ENCODE results near the gene LAMA1. TPM values are rescaled to one million over a fixed set of nuclear protein-coding genes. Genes with fewer than 3 reads are reported as not detected.
"Not testable (repeated sequence)": the region's sequence is repeated elsewhere in the genome, so short reads cannot be mapped to it uniquely, and the experiment has no call there.

The LAMA1 gene
- total RNA-seq, result 0.33 TPM

DNA sequence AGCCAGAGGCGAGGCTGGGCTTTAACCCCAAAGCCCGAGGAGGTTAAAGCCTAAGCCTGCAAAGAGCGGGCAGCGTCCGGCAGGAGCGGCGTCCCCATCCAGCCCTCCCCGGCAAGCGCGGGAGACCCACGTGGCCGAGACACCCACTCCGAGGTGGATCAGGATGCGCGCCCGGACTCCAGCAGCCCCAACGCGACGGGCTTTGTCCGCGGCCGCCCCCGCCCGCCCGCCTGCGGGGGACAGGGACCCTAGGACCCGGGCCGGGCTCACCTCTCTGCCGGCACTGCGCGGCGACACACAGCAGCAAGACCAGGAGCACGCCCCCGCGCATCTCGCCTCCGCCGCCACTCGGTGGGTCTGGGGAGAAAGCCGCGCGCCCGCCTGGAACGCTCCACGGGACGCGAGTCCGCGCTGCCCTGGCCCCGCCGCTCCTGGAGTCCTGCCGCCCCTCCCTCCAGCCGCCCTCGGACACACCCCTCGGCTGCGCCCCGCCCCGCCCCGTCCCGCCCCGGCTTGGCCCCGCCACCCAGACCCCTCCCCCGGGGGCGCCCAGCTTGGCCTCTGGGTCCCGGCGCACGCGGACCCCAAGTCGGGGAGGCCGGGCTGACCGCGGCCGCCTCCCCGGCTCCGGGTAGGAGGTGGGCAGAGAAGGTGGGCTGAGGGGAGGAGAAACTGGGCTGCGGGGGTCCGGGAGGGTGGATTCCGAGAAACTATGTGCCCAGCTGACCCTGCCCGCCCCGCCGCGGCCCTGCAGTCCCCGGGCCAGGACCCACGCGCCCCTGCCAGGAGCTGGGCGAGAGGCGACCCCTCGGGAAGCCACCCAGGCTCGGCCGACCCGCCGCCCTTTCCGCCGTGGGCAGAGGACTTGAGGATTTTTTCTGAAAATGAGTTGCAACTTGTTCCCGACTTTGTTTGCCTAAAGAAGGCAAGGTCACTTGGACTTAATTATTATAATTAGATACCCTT lies at the start of gene LAMA1:
Gene LAMA1, minus strand, starts transcription at position 408 of the 966 bp plus-strand sequence. Its CDS starts 77 bp downstream, at position 331.
- peak; percentile 47 for ATAC-seq
- no peak for DNase-seq (ENCODE audit: low spot score)

DNA sequence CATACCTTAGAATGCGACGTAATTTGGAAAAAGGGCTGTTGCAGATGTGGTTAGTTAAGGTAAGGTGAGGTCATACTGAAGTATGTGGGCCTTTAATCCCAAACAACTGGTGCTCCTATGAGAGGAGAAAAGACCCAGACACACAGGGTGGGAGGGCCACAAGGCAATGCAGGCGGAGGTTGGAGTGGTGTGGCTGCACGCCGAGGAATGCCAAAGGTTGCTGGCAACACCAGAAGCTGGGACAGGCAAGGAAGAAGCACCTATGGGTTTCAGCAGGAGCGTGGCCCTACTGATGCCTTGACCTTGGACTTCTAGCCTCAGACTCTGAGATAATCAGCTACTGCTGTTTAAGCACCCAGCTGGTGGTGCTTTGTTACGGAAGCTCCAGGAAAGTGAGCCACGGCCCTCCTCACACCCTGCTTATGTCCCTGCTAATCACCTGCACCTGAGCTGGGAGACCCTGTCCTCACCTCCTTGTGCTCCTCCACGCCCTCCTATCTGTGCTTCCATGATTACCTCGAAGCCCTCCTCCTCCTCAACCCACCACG lies 48.3 kb upstream of the LAMA1 start:
- DNase-seq (ENCODE audit: low spot score) (no peak), ATAC-seq (no peak)

GRCh38 chr18:7164323-7165004 lies 46.9 kb upstream of the LAMA1 start:
- peak; percentile 59 for ATAC-seq
- DNase-seq (ENCODE audit: low spot score), result no peak

DNA sequence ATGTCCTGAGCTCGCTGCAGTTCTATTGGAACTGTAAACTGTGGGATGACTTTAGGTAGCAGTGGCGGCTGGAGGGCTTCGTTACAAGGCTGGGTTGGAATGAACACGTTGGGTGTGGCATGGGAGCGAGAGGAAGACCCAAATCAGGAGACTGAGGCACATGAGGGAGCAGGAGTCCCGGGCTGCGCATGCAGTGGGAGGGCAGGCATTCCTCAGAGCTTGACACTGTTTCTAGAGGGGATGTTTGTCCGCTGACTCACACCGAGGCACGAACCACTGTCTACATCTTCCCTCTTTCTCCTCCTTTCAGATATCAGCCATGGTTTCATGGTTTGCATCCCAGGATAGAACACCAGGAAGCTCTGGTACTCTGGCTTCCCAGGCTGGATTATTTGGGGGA lies 40.6 kb upstream of the LAMA1 start:
- no peak for ATAC-seq
- no peak for DNase-seq (ENCODE audit: low spot score)

GRCh38 chr18:7157760-7158159 lies 40.2 kb upstream of the LAMA1 start:
- no peak for DNase-seq (ENCODE audit: low spot score)
- no peak for ATAC-seq

DNA sequence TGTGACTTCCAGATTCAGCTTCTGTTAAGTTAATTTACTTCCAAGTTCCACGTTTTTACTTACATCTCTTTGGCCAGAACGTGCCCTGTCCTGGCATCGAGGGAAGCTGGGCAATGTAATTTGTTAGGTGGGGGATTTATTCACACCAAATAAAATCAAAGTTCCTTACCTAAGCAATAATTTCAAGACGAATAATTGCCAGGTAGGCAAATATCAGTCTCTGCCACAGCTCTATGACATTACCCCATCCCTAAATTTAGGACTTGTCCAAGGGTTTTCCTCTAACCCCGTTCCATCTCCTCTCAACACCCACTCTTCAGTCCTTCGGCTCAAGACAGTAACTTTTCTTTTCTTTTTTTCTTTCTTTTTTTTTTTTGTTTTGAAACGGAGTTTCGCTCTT lies 38.3 kb upstream of the LAMA1 start:
- DNase-seq (ENCODE audit: low spot score), result no peak

DNA sequence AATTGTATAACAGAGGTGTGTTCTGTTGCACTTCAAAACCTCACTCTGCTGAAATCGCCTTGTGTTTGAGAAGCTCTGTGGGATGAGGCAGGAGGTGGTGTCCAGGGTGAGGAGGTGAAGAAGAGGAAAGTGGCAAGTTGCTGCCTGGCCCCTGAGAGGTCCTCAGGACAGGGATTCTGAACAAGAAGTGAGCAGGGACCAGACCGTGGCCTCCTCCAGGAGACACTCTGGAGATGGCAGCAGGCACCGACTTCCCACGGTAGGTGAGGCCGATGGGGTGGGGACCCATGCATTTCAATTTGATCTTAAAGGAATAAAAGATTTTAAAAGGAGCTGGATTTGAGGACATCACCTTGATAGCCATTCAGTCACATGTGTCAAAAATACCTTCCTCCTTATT lies 37.5 kb upstream of the LAMA1 start:
- ATAC-seq (no peak), DNase-seq (ENCODE audit: low spot score) (no peak)

More for the DNA sequence above, 38.3 kb upstream of the LAMA1 start:
- ATAC-seq, result no peak

- ATAC-seq, result no peak
- DNase-seq (ENCODE audit: low spot score), result no peak
Measured at GRCh38 chr18:7152440-7152839, 34.8 kb upstream of the LAMA1 start.

- DNase-seq (ENCODE audit: low spot score) (no peak), ATAC-seq (no peak)
Measured at GRCh38 chr18:7147399-7147798, 29.8 kb upstream of the LAMA1 start.

- no peak for DNase-seq (ENCODE audit: low spot score)
- ATAC-seq, result no peak
Measured at GRCh38 chr18:7146067-7146466, 28.5 kb upstream of the LAMA1 start.

DNA sequence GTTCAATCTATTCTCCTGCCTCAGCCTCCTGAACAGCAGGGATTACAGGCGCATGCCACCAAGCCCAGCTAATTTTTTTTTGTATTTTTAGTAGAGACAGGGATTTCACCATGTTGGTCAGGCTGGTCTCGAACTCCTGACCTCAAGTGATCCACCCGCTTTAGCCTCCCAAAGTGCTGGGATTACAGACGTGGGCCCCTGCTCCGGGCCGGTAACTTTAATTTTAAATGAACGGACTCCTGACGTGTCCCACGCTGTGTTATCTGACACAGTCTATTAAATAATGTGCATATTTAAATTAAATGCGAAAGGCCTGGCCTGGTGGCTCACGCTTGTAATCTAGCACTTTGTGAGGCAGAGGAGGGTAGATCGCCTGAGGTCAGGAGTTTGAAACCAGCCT lies 27.3 kb upstream of the LAMA1 start:
- not testable (repeated sequence) for ATAC-seq

DNA sequence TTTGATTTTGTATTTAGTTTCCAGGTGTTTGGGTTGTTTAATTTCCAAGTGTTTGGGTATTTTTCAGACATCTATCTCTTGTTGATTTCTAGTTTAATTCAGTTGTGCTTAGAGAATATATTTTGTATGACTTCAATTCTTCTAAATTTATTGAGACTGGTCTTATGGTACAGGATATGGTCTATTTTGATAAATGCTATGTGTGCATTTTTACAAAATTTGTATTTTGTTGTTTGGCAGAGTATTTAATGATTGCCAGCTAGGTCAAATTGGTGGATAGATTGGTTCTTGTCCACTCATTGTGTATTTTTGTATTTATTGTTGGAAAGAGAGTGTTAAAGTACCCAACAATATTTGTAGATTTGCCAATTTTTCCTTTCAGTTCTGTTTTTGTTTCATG lies 23.7 kb upstream of the LAMA1 start:
- DNase-seq (ENCODE audit: low spot score) (no peak), ATAC-seq (no peak)

More for the DNA sequence above, 27.3 kb upstream of the LAMA1 start:
- DNase-seq (ENCODE audit: low spot score), result not testable (repeated sequence)

DNA sequence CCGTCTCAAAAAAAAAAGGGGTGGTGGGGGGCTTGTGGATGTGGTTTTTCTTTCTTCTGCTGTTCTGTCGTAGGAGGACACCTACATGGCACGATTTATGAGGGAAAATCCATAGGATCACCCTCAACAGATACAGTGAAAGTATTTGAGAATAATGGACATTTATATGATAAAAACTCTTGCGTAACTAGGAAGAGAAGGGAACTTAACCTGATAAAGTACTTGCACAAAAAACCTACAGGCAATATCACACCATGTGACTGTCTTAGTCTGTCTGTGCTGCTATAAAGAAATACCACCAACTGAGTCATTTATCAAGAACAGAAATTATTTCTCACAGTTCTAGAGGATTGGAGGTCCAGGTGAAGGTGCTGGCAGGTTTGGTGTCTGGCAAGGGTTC lies 21.8 kb upstream of the LAMA1 start:
- no peak for DNase-seq (ENCODE audit: low spot score)
- ATAC-seq, result no peak

DNA sequence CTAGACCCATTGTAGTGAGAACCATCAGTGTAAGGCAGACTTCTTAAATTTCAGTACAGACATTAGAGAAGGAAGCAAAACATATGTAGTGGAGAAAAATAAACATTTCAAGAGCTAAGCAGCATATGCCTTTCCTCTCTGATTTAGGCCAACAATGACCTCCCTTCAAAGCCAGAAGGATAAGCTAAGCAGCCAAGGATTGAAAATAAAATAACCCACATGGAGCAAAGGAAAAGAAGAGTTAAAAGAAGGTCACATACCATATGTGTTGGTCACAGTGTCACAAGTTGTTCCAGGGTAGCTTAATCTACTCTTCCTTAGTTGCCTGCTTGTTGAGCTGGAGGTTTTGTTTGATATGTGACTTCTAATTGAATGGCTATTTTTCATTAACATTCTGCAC lies 15.6 kb upstream of the LAMA1 start:
- no peak for ATAC-seq
- DNase-seq (ENCODE audit: low spot score), result no peak

DNA sequence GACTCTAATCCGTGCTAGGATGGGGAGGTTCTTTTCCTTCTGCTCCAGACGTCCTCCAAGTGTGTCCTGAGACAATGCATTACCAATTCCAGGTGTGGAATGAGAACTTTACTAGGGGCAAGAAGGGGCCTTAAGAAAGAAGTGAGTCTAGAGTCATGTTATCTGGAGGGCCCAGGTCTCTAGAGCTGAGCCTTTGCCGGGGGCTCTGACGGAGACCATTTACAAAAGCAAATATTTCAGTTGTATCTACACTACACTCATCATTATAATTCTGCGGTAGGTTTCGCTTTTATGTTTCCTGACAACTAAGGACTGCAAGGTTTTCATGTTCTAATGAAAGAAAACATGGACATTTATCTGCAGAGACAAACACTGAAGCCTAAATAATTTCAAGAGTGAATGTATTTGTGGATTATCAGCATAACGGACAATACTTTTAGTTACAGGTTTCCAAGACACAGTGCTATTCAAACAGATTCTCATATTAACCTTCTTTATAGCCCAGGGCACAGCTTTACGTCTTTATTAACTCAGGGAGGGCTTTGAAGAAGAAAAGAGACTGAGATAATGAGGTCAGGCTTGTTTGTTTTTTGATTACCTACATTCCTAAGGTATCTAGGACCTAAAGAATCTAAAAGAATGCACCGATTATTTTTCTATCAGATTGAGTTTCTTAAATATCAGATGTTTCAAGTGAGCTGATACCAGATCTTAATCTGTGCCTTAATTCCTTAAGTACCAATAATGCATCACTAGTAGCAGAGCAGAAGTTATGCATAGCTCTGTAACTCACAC lies 15.0 kb upstream of the LAMA1 start:
- ATAC-seq (no peak), DNase-seq (ENCODE audit: low spot score) (no peak)

DNA sequence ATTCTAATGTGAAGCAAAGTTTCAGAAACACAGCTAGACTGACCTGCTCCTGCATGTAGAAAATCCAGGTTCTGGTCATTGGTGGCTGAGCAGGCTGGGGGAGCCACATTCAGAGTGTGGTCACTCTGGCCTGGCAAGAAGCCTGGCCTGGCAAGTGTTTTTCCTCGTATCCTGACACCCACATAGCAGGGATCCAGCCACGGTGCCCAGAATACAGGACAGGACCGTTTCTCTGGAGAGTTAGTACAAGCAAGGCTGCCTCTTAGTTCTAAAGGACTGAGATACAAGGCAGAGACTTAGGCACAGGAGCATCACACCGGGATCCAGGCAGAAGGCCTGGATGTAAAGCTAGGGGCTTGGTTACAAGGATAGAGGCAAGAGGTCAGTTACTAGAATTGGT lies 4.8 kb upstream of the LAMA1 start:
- DNase-seq (ENCODE audit: low spot score) (no peak), ATAC-seq (no peak)

DNA sequence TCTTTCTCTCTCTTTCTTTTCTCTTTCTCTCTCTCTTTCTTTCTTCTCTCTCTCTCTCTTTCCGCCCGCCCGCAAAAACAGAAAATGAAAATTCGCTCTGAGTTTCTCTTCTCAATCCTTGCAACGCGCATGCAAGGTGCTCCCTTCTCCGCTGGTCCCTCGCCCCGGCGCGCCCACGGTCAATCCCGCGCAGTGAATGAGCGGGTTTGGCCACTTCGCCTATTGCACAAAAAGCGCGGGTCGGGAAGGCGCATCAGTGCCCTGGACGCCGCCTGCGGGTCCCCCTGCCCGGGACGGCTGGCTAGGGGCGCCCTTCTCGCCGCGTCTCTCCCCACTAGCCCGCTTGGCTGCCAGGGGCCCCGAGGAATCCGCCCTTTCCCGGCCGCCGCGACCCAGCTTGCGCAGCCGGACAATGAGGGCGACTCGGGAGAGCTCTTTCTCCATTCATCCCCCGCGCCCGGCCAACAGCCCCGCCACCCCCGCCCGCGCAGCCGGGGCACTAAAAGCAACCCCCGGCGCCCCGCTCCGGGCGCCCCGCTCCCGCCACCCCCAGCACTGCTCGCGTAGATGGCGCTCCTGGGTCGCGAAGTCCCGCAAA lies 706 bp downstream of the LAMA1 start:
- no peak for DNase-seq (ENCODE audit: low spot score)
- peak; percentile 32 for ATAC-seq

DNA sequence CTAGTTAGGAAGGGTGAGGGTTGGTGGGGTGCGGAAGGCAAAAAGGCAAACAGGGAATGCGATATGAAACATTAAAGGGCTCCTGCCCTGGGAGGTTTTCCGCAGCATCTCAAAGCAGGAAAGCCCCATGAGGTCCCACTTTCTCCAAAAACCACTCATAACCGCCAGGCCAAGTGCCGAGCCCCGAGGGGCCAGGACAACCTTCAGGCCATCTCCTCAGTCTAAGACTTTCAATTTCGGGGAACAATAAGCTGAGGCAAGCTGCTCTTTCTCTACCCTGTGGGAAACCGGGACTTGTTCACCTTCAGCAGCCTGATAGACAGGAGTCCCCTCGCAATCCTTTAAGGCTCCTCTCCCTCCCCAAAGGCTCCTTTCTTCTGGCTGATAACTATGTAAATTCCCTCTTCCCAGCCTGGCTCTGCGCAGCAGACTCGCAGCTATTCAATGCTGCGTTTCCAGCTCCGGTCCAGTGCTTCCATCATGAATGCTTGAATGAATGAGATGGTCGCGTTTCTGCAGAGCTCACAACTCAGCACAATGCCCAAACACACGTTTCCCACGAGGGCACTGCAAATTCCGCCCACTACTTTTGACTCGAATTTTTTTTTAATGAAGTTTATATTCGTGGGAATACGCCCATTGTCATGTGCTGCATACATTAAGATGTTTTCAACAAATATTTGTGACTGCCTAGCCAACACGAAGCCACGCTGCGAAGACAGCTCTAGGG lies 1.4 kb downstream of the LAMA1 start:
- peak; percentile 13 for ATAC-seq
- DNase-seq (ENCODE audit: low spot score), result no peak

DNA sequence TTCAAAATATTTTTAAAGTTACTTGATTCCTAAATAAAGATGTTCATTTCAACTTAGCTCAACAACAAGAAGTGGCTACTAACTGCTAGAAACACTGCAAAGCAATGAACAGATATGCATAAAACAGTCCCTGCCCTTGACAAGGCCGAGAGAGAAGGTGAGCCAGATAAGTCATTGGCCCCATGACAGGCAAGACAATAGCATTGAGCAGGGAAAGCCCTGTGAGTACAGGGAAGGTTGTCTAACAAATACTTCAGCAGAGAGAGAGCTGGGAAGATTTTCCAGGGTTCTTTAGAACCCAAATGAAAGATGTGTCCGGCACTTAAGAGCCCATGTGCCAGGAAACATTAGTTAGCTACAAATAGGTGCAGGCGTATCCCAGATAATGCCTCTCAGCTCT lies 4.7 kb downstream of the LAMA1 start:
- DNase-seq (ENCODE audit: low spot score), result no peak
- ATAC-seq, result no peak

DNA sequence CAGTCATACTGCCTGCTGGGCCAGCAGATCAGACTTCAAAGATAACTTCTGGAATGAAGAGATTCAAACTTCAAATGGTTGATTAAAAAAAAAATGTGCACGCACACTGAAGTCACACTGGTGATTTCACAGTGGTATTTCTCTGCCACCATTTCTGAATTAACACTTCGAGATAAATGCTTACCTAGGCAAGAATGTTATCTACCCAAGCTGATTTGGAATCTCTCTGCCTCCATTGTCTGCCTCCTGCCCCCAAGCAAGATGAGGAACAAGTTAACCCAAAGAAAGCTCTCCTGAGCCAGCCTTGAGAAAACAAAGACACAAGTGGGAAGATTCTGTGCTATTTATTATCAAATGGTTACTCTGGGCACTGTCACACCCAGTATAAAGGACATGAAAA lies 6.5 kb downstream of the LAMA1 start:
- ATAC-seq, result no peak
- no peak for DNase-seq (ENCODE audit: low spot score)
